PC-3 (cell line): ENCODE data around the gene MYO3B. TPM values are rescaled to one million over a fixed set of nuclear protein-coding genes. Genes with fewer than 3 reads are reported as not detected.

Experiments used
- ATAC-seq: fragments of 200-7000 bp; cut with Tn5 transposase; 2 replicates; pipeline ENCODE4 v1.9.1; 2020; ENCODE audit warnings: mild to moderate bottlenecking, moderate library complexity
- BruUV-seq: library from RNA; stranded (reverse); fragments of 400-500 nt; replicated peaks from 2 replicates; lab custom pipeline; 2021; lab: Mats Ljungman, UMichigan
- CTCF ChIA-PET: fragments of 300-600 bp; sonication (Branson Sonifier 250); formaldehyde crosslinking; loops from one replicate; lab custom pipeline; 2022; ENCODE audit warnings: antibody characterized with exemption; lab: Charles Lee
- POLR2A ChIA-PET: fragments of 300-600 bp; sonication (Branson Sonifier 250); formaldehyde crosslinking; loops from one replicate; lab custom pipeline; 2022; ENCODE audit warnings: antibody characterized with exemption; ENCODE audit not compliant: unreplicated experiment; lab: Charles Lee
- DNase-seq: peaks from one replicate; pipeline ENCODE4 v3.0.0-alpha.2; 2015
- H2AFZ ChIP-seq: fragments of 300-600 bp; sonication (generic); 2 replicates; pipeline ENCODE4 v1.6.0; 2016; ENCODE audit warnings: antibody characterized with exemption, low read length
- H3F3A ChIP-seq: fragments of 300-600 bp; sonication (generic); one replicate; pipeline ENCODE4 v1.6.0; 2017; ENCODE audit warnings: antibody characterized with exemption, low read length, control low read depth, mild to moderate bottlenecking; ENCODE audit not compliant: unreplicated experiment
- H3K27ac ChIP-seq: fragments of 300-600 bp; sonication (generic); 2 replicates; pipeline ENCODE4 v1.5.1; 2016; ENCODE audit warnings: mild to moderate bottlenecking, low read length
- H3K27me3 ChIP-seq: fragments of 300-600 bp; sonication (generic); 2 replicates; pipeline ENCODE4 v1.6.1; 2016; ENCODE audit warnings: low read length, mixed read lengths
- H3K36me3 ChIP-seq: fragments of 300-600 bp; sonication (generic); 2 replicates; pipeline ENCODE4 v1.6.1; 2016; ENCODE audit warnings: low read depth, mixed run types, low read length, mixed read lengths
- H3K4me1 ChIP-seq: fragments of 300-600 bp; sonication (generic); 2 replicates; pipeline ENCODE4 v1.5.1; 2016; ENCODE audit warnings: low read length; ENCODE audit not compliant: insufficient read depth
- H3K4me2 ChIP-seq: fragments of 300-600 bp; sonication (generic); 2 replicates; pipeline ENCODE4 v1.6.0; 2016; ENCODE audit warnings: low read length
- H3K4me3 ChIP-seq: fragments of 300-600 bp; sonication (generic); 2 replicates; pipeline ENCODE4 v1.5.1; 2016; ENCODE audit warnings: mild to moderate bottlenecking, low read length, mixed read lengths
- H3K79me2 ChIP-seq: fragments of 300-600 bp; sonication (generic); 2 replicates; pipeline ENCODE4 v1.6.1; 2017; ENCODE audit warnings: low read length, mixed read lengths
- H3K9ac ChIP-seq: fragments of 300-600 bp; sonication (generic); 2 replicates; pipeline ENCODE4 v1.6.0; 2016; ENCODE audit warnings: mild to moderate bottlenecking, low read length
- H3K9me2 ChIP-seq: fragments of 300-600 bp; sonication (generic); replicated peaks from 2 replicates; pipeline ENCODE4 v1.6.1; 2016; ENCODE audit warnings: mixed run types, low read length, mixed read lengths
- H3K9me3 ChIP-seq: fragments of 300-600 bp; sonication (generic); 2 replicates; pipeline ENCODE4 v1.6.1; 2016; ENCODE audit warnings: low read length, mixed read lengths
- H4K20me1 ChIP-seq: fragments of 300-600 bp; sonication (generic); 2 replicates; pipeline ENCODE4 v1.6.1; 2016; ENCODE audit warnings: low read length, mixed read lengths
- CTCF ChIP-seq: fragments of 300-600 bp; sonication (generic); conservative IDR thresholded peaks from 2 replicates; pipeline ENCODE4 v1.5.1; 2017; ENCODE audit warnings: antibody characterized with exemption, low read depth, mild to moderate bottlenecking, low read length
- EZH2 ChIP-seq: fragments of 300-600 bp; sonication (generic); IDR thresholded peaks from one replicate; pipeline ENCODE4 v1.6.1; 2017; ENCODE audit warnings: antibody characterized with exemption, mild to moderate bottlenecking, low read length; ENCODE audit not compliant: unreplicated experiment
- EZH2phosphoT487 ChIP-seq: fragments of 300-600 bp; sonication (generic); IDR thresholded peaks from 2 replicates; pipeline ENCODE4 v1.6.1; 2018; ENCODE audit warnings: mild to moderate bottlenecking, antibody characterized with exemption, low read length, borderline replicate concordance
- intact Hi-C: fragments of 100-400 bp; cut with micrococcal nuclease; formaldehyde crosslinking; loops from 2 replicates; pipeline ENCODE4 v1.9.0; 2023
- total RNA-seq: library from RNA; depleted of rRNA; stranded (reverse); fragments of >200 nt; gene quantifications from 2 replicates; pipeline ENCODE4 v1.2.3, GENCODE V29; 2014

Gene MYO3B
- total RNA-seq, 1 experiment from 2014 or later, result 1.1 TPM

DNA sequence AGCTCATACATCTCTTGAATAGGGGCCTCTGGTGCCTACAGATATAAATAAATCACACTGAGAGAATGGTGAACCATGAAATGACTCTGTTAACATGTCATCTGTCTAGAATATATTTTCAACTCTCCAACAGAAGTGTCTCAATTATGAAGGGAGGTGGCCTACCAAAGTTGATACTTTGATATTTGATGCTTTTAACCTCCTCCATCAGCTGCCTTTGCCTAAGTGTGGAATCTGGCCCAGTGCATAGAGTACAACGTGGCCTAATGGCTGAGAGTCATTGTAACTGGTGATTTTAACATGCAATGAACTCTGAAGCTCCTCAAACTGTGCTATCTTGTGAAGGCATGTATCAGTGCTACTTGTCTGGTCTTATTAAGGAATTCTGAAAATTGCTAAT lies 93.4 kb downstream of the MYO3B start:
- DNase-seq (no peak), ATAC-seq (no peak)
- no peak overlapping the region for H3K4me3 ChIP-seq
- BruUV-seq, result no TSS peak
- no peaks in the 10 kb centered on the region for H3F3A ChIP-seq
- no peaks in the 10 kb centered on the region for H3K36me3 ChIP-seq
- no peak overlapping the region for H2AFZ ChIP-seq
- H3K9ac ChIP-seq, result no peak overlapping the region
- H3K9me3 ChIP-seq, result no peaks in the 10 kb centered on the region
- peaks cover 23% of the 10 kb centered on the region; the same call in 1 of the 2 replicates for H3K27me3 ChIP-seq
- ChIA-PET CTCF (no interaction called here), POLR2A (no interaction called here)
- H4K20me1 ChIP-seq, result no peaks in the 10 kb centered on the region
- intact Hi-C loops, result no loop called here
- no peaks in the 10 kb centered on the region for H3K4me1 ChIP-seq
- H3K4me2 ChIP-seq, result no peak overlapping the region
- no peak for TF ChIP-seq CTCF
- no peaks in the 10 kb centered on the region for H3K79me2 ChIP-seq
- H3K9me2 ChIP-seq, result 0 out of 2 replicates have a peak, but pooled peaks cover 3% of the 10 kb centered on the region
- H3K27ac ChIP-seq, result no peak overlapping the region

GRCh38 chr2:170276056-170276455 lies 98.1 kb downstream of the MYO3B start:
- ChIA-PET CTCF (no interaction called here), POLR2A (no interaction called here)
- BruUV-seq, result no TSS peak
- Histone ChIP-seq H3K9me2 (no peaks in the 10 kb centered on the region), H3K79me2 (no peaks in the 10 kb centered on the region), H3K27ac (no peak overlapping the region), H4K20me1 (no peaks in the 10 kb centered on the region), H3K4me3 (no peak overlapping the region), H3K27me3 (peaks cover 34% of the 10 kb centered on the region), H2AFZ (no peak overlapping the region), H3K9me3 (no peaks in the 10 kb centered on the region), H3K36me3 (no peaks in the 10 kb centered on the region), H3F3A (no peaks in the 10 kb centered on the region), H3K4me2 (no peak overlapping the region), H3K9ac (no peak overlapping the region), H3K4me1 (no peaks in the 10 kb centered on the region)
- ATAC-seq, result no peak
- no peak for DNase-seq
- TF ChIP-seq CTCF, result no peak
- no peak for TF ChIP-seq EZH2
- no peak for TF ChIP-seq EZH2phosphoT487
- intact Hi-C loops, result no loop called here

DNA sequence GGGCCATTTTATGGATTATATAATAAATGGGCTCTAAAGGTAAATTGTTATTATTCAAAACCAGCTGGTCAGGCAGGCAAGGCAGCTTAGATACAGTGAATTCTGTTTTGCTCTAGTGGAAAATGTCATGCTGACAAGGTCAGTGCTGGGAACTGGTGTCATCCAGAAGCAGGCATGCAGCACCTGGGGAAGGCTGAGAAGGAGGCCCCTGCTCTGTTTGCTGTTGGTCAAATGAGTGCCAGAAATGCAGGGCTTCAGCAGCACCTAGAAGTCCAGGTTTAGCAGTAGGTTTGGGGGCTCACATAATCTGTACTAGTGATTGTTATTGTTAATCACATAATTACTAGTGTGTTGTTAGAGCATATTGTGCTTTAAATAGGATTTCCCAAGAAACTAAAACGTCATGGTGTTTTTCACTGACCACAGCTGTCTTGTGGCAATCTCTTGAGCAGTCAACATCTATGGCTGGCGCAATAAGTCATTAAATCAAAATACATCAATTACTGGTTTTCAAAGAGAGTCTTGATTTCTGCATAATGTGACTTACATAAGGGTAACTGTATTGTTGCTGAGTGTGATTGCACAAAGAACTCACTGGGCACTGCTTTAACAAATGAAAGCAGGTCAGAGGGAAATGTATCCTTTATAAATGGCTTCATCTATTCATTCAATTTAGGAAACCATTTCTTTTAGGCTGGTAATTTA lies 99.1 kb downstream of the MYO3B start:
- Histone ChIP-seq H3K4me1 (no peaks in the 10 kb centered on the region), H4K20me1 (no peaks in the 10 kb centered on the region), H3K79me2 (no peaks in the 10 kb centered on the region), H3F3A (no peaks in the 10 kb centered on the region), H3K4me3 (no peak overlapping the region), H3K9me2 (no peaks in the 10 kb centered on the region), H3K9ac (no peak overlapping the region), H3K36me3 (no peaks in the 10 kb centered on the region), H2AFZ (no peak overlapping the region), H3K27me3 (peaks cover 34% of the 10 kb centered on the region), H3K4me2 (no peak overlapping the region), H3K9me3 (no peaks in the 10 kb centered on the region), H3K27ac (no peak overlapping the region)
- DNase-seq (no peak), ATAC-seq (no peak)
- ChIA-PET POLR2A (no interaction called here), CTCF (no interaction called here)
- TF ChIP-seq EZH2 (no peak), EZH2phosphoT487 (no peak), CTCF (no peak)
- intact Hi-C loops, result no loop called here
- no TSS peak for BruUV-seq
